Choroid plexus epithelial cell (primary cell): ENCODE measurements around the gene PDZRN3.

Source experiments
- DNase-seq: peaks from one replicate; pipeline ENCODE4 v3.0.0-alpha.2; 2010; ENCODE audit warnings: low read depth
- H3K4me3 ChIP-seq: 2 replicates; pipeline ENCODE4 v1.5.1; 2011; ENCODE audit warnings: low read depth, mild to moderate bottlenecking, control low read depth, low read length, moderate library complexity
- TF ChIP-seq, protein P1 (sequence below): conservative IDR thresholded peaks from 2 replicates; pipeline ENCODE4 v1.5.1; 2011; ENCODE audit warnings: low read depth, mild to moderate bottlenecking, control low read depth, inconsistent platforms, low read length, moderate library complexity

Gene PDZRN3

GRCh38 chr3:73453666-73454065, 171.1 kb downstream of the PDZRN3 start:
- TF ChIP-seq, protein P1, sequence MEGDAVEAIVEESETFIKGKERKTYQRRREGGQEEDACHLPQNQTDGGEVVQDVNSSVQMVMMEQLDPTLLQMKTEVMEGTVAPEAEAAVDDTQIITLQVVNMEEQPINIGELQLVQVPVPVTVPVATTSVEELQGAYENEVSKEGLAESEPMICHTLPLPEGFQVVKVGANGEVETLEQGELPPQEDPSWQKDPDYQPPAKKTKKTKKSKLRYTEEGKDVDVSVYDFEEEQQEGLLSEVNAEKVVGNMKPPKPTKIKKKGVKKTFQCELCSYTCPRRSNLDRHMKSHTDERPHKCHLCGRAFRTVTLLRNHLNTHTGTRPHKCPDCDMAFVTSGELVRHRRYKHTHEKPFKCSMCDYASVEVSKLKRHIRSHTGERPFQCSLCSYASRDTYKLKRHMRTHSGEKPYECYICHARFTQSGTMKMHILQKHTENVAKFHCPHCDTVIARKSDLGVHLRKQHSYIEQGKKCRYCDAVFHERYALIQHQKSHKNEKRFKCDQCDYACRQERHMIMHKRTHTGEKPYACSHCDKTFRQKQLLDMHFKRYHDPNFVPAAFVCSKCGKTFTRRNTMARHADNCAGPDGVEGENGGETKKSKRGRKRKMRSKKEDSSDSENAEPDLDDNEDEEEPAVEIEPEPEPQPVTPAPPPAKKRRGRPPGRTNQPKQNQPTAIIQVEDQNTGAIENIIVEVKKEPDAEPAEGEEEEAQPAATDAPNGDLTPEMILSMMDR: no peak
- peak; percentile 51 for DNase-seq
- H3K4me3 ChIP-seq: no peak overlapping the region

GRCh38 chr3:73452729-73453128, 172.0 kb downstream of the PDZRN3 start:
- TF ChIP-seq, protein P1: no peak
- DNase-seq: no peak

DNA sequence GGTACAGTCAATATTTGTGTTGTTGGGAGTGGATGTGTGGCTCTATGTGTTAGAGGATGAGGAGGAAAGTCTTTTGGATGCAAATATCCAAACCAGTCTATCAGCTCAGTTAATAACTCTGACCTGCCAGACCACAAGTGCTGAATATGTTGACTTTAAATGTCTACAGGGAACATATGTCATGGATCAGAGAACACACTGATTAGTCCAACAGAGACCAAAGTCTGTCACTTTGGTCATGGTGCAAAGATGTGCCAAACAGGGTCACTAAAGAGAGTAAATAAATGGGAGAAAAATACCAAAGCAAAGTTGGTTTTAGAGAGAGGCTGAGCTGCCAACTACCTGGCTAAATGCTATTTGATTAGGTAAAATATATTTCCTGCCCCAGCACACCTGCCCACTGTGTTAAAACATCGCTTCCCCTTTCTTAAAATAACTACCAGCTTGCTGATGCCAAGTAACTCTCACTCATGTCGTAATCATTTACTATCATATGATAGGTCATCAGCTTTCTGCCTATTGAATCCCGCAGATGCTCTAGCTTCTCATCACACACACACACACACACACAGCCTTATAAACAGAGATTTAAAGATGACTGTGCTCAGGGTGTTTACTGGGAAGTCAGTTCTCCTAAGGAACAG, 173.3 kb downstream of the PDZRN3 start:
- H3K4me3 ChIP-seq: no peak overlapping the region
- no peak for DNase-seq
- TF ChIP-seq, protein P1: no peak

More at GRCh38 chr3:73452729-73453128, 172.0 kb downstream of the PDZRN3 start:
- no peak overlapping the region for H3K4me3 ChIP-seq

GRCh38 chr3:73449774-73450173, 175.0 kb downstream of the PDZRN3 start:
- no peak for DNase-seq
- H3K4me3 ChIP-seq: no peak overlapping the region
- TF ChIP-seq, protein P1: no peak

- TF ChIP-seq, protein P1: no peak
- no peak overlapping the region for H3K4me3 ChIP-seq
- DNase-seq: no peak
These were observed 175.9 kb downstream of the PDZRN3 start for GRCh38 chr3:73448761-73449301.

- DNase-seq: no peak
- no peak overlapping the region for H3K4me3 ChIP-seq
- TF ChIP-seq, protein P1: no peak
These were observed 176.7 kb downstream of the PDZRN3 start for GRCh38 chr3:73448041-73448440.

DNA sequence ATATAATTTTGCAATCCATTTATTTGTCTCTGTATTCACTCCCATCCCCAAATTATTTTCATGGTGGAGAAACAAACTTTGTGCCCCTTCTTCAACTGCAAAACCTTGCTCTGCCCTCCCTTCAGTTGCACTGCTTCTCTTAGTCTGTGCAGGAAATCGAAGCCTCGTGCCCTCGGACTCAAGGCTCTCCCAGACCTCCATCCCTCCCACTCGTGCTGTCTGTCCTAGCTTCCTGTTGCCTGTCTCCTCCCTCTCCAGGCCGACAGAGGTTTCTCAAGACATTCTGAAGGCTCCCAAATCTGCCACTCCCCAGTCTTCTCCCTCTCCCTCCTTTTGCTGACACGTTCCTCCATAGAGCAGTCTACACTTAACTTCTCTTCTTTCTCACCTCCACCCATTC, 177.6 kb downstream of the PDZRN3 start:
- TF ChIP-seq, protein P1: no peak
- DNase-seq: no peak

More for the DNA sequence above, 177.6 kb downstream of the PDZRN3 start:
- H3K4me3 ChIP-seq: no peak overlapping the region
